Measurements from ENCODE around the gene A2M.
A peak's percentile ranks its signal among the peaks of the same experiment; 100 is the strongest.
"Not testable (repeated sequence)": the region's sequence is repeated elsewhere in the genome, so short reads cannot be mapped to it uniquely, and the experiment has no call there.

A2M gene

GRCh38 chr12:9115731-9116559, at the start of gene A2M:
A2M (minus strand) TSS chr12:9115919; CDS start chr12:9115849, 70 bp downstream.
- intact Hi-C loops (cut with DNase I), result no loop called here
- DNase-seq, result peak in 2 of 42 donors; percentile 23 to 45

- no peak for DNase-seq
- intact Hi-C loops (cut with DNase I), result no loop called here
Measured at GRCh38 chr12:9163392-9163791, 47.7 kb upstream of the A2M start.

DNA sequence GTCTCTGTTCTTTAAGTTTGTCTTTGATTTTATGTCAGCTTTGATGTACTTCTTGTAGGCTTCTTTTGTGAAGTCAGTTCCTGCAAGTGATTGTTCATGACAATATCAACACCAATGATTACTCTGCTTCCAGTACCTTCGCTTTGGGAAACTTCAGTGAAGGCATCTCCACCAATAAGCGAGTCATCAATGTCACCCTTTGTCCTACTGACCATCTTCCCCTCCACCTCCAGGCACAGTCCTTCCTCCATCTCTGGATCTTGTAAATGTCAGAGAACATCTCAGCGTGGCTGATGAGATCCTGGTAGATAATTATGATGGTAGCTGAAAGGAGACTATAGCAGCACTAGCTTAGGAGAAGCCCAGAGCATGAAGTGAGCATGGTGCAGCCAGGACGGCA, 40.4 kb upstream of the A2M start:
- intact Hi-C loops (cut with DNase I), result no loop called here
- no peak for DNase-seq

- DNase-seq, result no peak
- intact Hi-C loops (cut with DNase I), result no loop called here
Measured at GRCh38 chr12:9149372-9149771, 33.7 kb upstream of the A2M start.

GRCh38 chr12:9148926-9149325, 33.2 kb upstream of the A2M start:
- intact Hi-C loops (cut with DNase I), result no loop called here
- no peak for DNase-seq

GRCh38 chr12:9147461-9147860, 31.7 kb upstream of the A2M start:
- intact Hi-C loops (cut with DNase I), result no loop called here
- DNase-seq, result no peak

DNA sequence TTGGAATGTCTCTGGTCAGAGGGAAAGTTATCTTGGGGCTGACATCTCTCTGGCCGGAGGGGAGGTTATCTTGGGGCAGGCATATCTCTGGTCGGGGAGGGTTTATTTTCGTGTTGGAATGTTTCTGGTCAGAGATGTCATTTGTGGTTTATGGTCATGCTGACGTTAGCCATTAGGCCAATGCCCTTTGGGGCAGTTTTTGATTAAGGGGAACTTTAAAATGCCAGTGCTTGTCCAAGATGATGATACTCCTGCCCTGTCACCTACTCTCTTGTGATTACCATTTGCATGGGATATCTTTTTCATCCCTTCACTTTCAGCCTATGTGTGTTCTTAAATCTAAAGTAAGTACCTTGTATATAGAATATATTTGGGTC, 29.0 kb upstream of the A2M start:
- intact Hi-C loops (cut with DNase I), result no loop called here
- no peak for DNase-seq

DNA sequence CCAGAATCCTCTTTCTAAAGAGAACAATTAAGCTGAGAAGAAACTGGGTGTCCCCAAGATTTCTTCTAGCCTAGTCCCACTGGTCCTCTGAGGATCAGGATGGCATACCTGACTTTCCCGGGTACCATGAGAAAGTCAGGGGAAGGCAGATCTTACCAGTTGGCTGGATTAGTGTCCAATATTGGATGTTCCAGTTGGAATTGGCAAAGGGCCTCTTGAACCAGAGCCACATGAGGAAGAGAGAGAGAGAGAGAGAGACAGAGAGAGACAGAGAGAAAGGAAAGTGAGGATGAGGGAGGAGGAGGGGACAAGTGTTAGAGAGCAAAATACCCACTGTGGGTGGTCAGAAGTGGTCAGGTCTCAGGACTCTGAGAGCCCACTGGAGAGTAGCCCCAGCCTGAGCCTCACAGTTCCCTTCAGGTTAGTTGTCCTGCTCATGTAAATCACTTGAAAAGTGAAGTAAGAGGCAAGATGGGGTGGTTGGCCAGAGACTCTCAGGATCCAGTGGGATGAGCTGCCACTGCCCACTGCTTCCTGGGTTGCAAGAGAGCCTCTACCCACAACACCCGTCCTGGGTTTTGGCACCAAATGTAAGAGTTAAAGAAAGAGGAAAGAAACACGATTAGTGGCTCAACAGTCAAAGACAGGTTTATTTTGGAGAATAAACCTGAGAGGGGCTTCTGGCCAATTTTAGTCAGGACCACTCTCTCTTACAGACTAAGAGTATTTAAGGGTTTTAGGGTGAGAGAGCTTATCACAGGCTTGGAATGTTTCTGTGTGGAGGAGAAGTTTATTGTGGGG, 28.4 kb upstream of the A2M start:
- no peak for DNase-seq
- intact Hi-C loops (cut with DNase I), result no loop called here

GRCh38 chr12:9143137-9143536, 27.4 kb upstream of the A2M start:
- no peak for DNase-seq
- intact Hi-C loops (cut with DNase I), result no loop called here

- DNase-seq; intact Hi-C loops (cut with DNase I): not testable (repeated sequence)
Measured at GRCh38 chr12:9139588-9140290, 24.0 kb upstream of the A2M start.

DNA sequence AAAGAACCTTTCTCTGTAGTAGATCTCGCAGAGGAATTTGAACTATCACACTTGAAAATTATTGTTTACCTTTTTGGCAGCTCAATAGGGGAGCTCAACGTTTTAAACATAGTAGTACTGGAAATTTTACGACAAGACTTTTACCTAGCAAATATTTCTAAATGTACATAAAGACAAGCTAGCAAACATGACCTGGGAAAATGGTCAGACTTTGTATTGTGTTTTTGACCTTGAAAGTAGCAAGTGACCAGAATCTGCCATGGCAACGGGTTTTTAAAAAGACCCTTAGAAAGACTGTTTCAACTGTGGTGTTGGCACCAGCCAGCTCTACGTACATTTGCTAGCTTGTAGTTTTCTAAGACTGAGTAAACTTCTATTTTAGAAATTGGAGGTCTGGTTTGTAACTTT, 20.2 kb upstream of the A2M start:
- intact Hi-C loops (cut with DNase I), result no loop called here
- no peak for DNase-seq

- intact Hi-C loops (cut with DNase I), result no loop called here
Measured at GRCh38 chr12:9134981-9135628, 19.4 kb upstream of the A2M start.

GRCh38 chr12:9133216-9133916, 17.6 kb upstream of the A2M start:
- DNase-seq, result no peak
- intact Hi-C loops (cut with DNase I), result no loop called here

More at GRCh38 chr12:9134981-9135628, 19.4 kb upstream of the A2M start:
- DNase-seq, result no peak

- no peak for DNase-seq
- intact Hi-C loops (cut with DNase I), result no loop called here
Measured at GRCh38 chr12:9132008-9132535, 16.4 kb upstream of the A2M start.

DNA sequence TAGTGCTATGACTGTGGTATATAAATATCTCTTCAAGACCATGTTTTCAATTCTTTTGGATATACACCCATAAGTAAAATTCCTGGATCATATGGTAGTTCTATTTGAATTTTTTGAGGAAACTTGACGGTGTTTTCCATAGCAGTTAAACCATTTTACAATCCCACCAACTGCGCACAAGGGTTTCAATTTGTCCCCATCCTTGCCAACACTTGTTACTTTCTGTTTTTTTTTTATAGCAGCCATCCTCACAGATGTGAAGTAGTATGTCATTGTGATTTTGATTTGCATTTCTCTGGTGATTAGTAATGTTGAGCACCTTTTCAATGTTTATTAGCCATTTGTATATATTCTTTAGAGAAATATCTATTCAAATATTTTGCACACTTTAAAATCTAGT, 14.5 kb upstream of the A2M start:
- intact Hi-C loops (cut with DNase I), result no loop called here
- DNase-seq, result no peak

GRCh38 chr12:9127936-9128663, 12.4 kb upstream of the A2M start:
- intact Hi-C loops (cut with DNase I), result no loop called here
- DNase-seq, result no peak

- DNase-seq, result no peak
- intact Hi-C loops (cut with DNase I), result no loop called here
Measured at GRCh38 chr12:9127484-9127883, 11.8 kb upstream of the A2M start.

Data from head of caudate nucleus (tissue), 42 donors.